ENCODE measurements around the gene TCHP. TPM values are rescaled to one million over a fixed set of nuclear protein-coding genes. Genes with fewer than 3 reads are reported as not detected.
A peak's percentile ranks its signal among the peaks of the same experiment; 100 is the strongest.
"Not testable (repeated sequence)": the region's sequence is repeated elsewhere in the genome, so short reads cannot be mapped to it uniquely, and the experiment has no call there.

The TCHP gene
- total RNA-seq, 1 experiment from 2014 or later: 11.8 TPM

- no peak overlapping the region for H3K27ac ChIP-seq (ENCODE audit: low read length)
- peaks cover 36% of the 10 kb centered on the region for H3K79me2 ChIP-seq (ENCODE audit: low read length)
- peak overlapping the region; percentile 61; the same call in 1 of the 2 replicates for H2AFZ ChIP-seq (ENCODE audit: low read length)
- H3K9me3 ChIP-seq (ENCODE audit: low read length): no peaks in the 10 kb centered on the region
- peak overlapping the region; percentile 64 for H3K4me2 ChIP-seq (ENCODE audit: low read depth, low read length, poor library complexity, severe bottlenecking)
- peak overlapping the region; percentile 61; the same call in 1 of the 2 replicates for H3K4me3 ChIP-seq (ENCODE audit: low read length)
- no peaks in the 10 kb centered on the region for H3K36me3 ChIP-seq (ENCODE audit: insufficient read depth, low read length)
- H4K20me1 ChIP-seq (ENCODE audit: insufficient read depth, low read depth, low read length): no peaks in the 10 kb centered on the region
- H3K9me2 ChIP-seq (replicated peaks; ENCODE audit: insufficient read depth, low read length): no peaks in the 10 kb centered on the region
- no peaks in the 10 kb centered on the region for H3K27me3 ChIP-seq (ENCODE audit: low read length)
- peaks cover 27% of the 10 kb centered on the region for H3K4me1 ChIP-seq (ENCODE audit: low read length)
- no peak for DNase-seq
- H3K9ac ChIP-seq (ENCODE audit: low read length): peak overlapping the region; percentile 53
These were observed 19.1 kb upstream of the TCHP start for GRCh38 chr12:109880938-109881337.

- H3K4me3 ChIP-seq (ENCODE audit: low read length): no peak overlapping the region
- H3K9me2 ChIP-seq (replicated peaks; ENCODE audit: insufficient read depth, low read length): no peaks in the 10 kb centered on the region
- H3K4me2 ChIP-seq (ENCODE audit: low read depth, low read length, poor library complexity, severe bottlenecking): no peak overlapping the region
- peaks cover 23% of the 10 kb centered on the region for H3K4me1 ChIP-seq (ENCODE audit: low read length)
- no peak overlapping the region for H3K27ac ChIP-seq (ENCODE audit: low read length)
- H3K9me3 ChIP-seq (ENCODE audit: low read length): no peaks in the 10 kb centered on the region
- no peak overlapping the region for H3K9ac ChIP-seq (ENCODE audit: low read length)
- peaks cover 32% of the 10 kb centered on the region for H3K79me2 ChIP-seq (ENCODE audit: low read length)
- H2AFZ ChIP-seq (ENCODE audit: low read length): no peak overlapping the region
- no peaks in the 10 kb centered on the region for H3K36me3 ChIP-seq (ENCODE audit: insufficient read depth, low read length)
- no peak for DNase-seq
- H3K27me3 ChIP-seq (ENCODE audit: low read length): no peaks in the 10 kb centered on the region
- no peaks in the 10 kb centered on the region for H4K20me1 ChIP-seq (ENCODE audit: insufficient read depth, low read depth, low read length)
These were observed 18.3 kb upstream of the TCHP start for GRCh38 chr12:109881752-109882151.

GRCh38 chr12:109883461-109883860, 16.6 kb upstream of the TCHP start:
- no peaks in the 10 kb centered on the region for H4K20me1 ChIP-seq (ENCODE audit: insufficient read depth, low read depth, low read length)
- no peak overlapping the region for H3K9ac ChIP-seq (ENCODE audit: low read length)
- peaks cover 15% of the 10 kb centered on the region for H3K79me2 ChIP-seq (ENCODE audit: low read length)
- DNase-seq: no peak
- peaks cover 22% of the 10 kb centered on the region for H3K4me1 ChIP-seq (ENCODE audit: low read length)
- no peak overlapping the region for H3K27ac ChIP-seq (ENCODE audit: low read length)
- no peak overlapping the region for H2AFZ ChIP-seq (ENCODE audit: low read length)
- no peaks in the 10 kb centered on the region for H3K27me3 ChIP-seq (ENCODE audit: low read length)
- H3K4me2 ChIP-seq (ENCODE audit: low read depth, low read length, poor library complexity, severe bottlenecking): no peak overlapping the region
- H3K36me3 ChIP-seq (ENCODE audit: insufficient read depth, low read length): no peaks in the 10 kb centered on the region
- no peak overlapping the region for H3K4me3 ChIP-seq (ENCODE audit: low read length)
- no peaks in the 10 kb centered on the region for H3K9me2 ChIP-seq (replicated peaks; ENCODE audit: insufficient read depth, low read length)
- no peaks in the 10 kb centered on the region for H3K9me3 ChIP-seq (ENCODE audit: low read length)

- H3K9me3 ChIP-seq (ENCODE audit: low read length): no peaks in the 10 kb centered on the region
- no peak overlapping the region for H3K27ac ChIP-seq (ENCODE audit: low read length)
These were observed 14.5 kb upstream of the TCHP start for GRCh38 chr12:109885616-109886015.

GRCh38 chr12:109888179-109889020, 11.7 kb upstream of the TCHP start:
- Histone ChIP-seq H3K79me2 (ENCODE audit: low read length) (no peaks in the 10 kb centered on the region), H3K36me3 (ENCODE audit: insufficient read depth, low read length) (no peaks in the 10 kb centered on the region), H3K9me2 (replicated peaks; ENCODE audit: insufficient read depth, low read length) (no peaks in the 10 kb centered on the region), H3K27me3 (ENCODE audit: low read length) (no peaks in the 10 kb centered on the region), H4K20me1 (ENCODE audit: insufficient read depth, low read depth, low read length) (no peaks in the 10 kb centered on the region), H3K4me2 (ENCODE audit: low read depth, low read length, poor library complexity, severe bottlenecking) (no peak overlapping the region), H3K4me1 (ENCODE audit: low read length) (peaks cover 2% of the 10 kb centered on the region; the same call in 1 of the 2 replicates), H2AFZ (ENCODE audit: low read length) (0 out of 2 replicates have a peak overlapping the region, but pooled peaks have one; percentile 8), H3K4me3 (ENCODE audit: low read length) (no peak overlapping the region), H3K9ac (ENCODE audit: low read length) (no peak overlapping the region), H3K27ac (ENCODE audit: low read length) (no peak overlapping the region), H3K9me3 (ENCODE audit: low read length) (no peaks in the 10 kb centered on the region)
- no peak for DNase-seq

More at GRCh38 chr12:109885616-109886015, 14.5 kb upstream of the TCHP start:
- Histone ChIP-seq H2AFZ (ENCODE audit: low read length) (no peak overlapping the region), H3K36me3 (ENCODE audit: insufficient read depth, low read length) (no peaks in the 10 kb centered on the region), H3K4me2 (ENCODE audit: low read depth, low read length, poor library complexity, severe bottlenecking) (no peak overlapping the region), H3K4me1 (ENCODE audit: low read length) (peaks cover 7% of the 10 kb centered on the region), H3K27me3 (ENCODE audit: low read length) (no peaks in the 10 kb centered on the region), H3K9ac (ENCODE audit: low read length) (no peak overlapping the region), H3K4me3 (ENCODE audit: low read length) (no peak overlapping the region), H3K79me2 (ENCODE audit: low read length) (no peaks in the 10 kb centered on the region), H3K9me2 (replicated peaks; ENCODE audit: insufficient read depth, low read length) (no peaks in the 10 kb centered on the region), H4K20me1 (ENCODE audit: insufficient read depth, low read depth, low read length) (no peaks in the 10 kb centered on the region)
- no peak for DNase-seq

GRCh38 chr12:109890620-109891170, 9.4 kb upstream of the TCHP start:
- no peaks in the 10 kb centered on the region for H4K20me1 ChIP-seq (ENCODE audit: insufficient read depth, low read depth, low read length)
- no peaks in the 10 kb centered on the region for H3K9me2 ChIP-seq (replicated peaks; ENCODE audit: insufficient read depth, low read length)
- no peak overlapping the region for H2AFZ ChIP-seq (ENCODE audit: low read length)
- no peak overlapping the region for H3K4me3 ChIP-seq (ENCODE audit: low read length)
- no peak for DNase-seq
- no peak overlapping the region for H3K27ac ChIP-seq (ENCODE audit: low read length)
- no peak overlapping the region for H3K9ac ChIP-seq (ENCODE audit: low read length)
- H3K9me3 ChIP-seq (ENCODE audit: low read length): no peaks in the 10 kb centered on the region
- no peak overlapping the region for H3K4me2 ChIP-seq (ENCODE audit: low read depth, low read length, poor library complexity, severe bottlenecking)
- no peaks in the 10 kb centered on the region for H3K27me3 ChIP-seq (ENCODE audit: low read length)
- H3K79me2 ChIP-seq (ENCODE audit: low read length): no peaks in the 10 kb centered on the region
- H3K36me3 ChIP-seq (ENCODE audit: insufficient read depth, low read length): no peaks in the 10 kb centered on the region
- H3K4me1 ChIP-seq (ENCODE audit: low read length): peaks cover 3% of the 10 kb centered on the region; the same call in 1 of the 2 replicates

GRCh38 chr12:109891731-109892130, 8.3 kb upstream of the TCHP start:
- H3K9me2 ChIP-seq (replicated peaks; ENCODE audit: insufficient read depth, low read length); H2AFZ ChIP-seq (ENCODE audit: low read length); H3K4me2 ChIP-seq (ENCODE audit: low read depth, low read length, poor library complexity, severe bottlenecking); H3K27ac ChIP-seq (ENCODE audit: low read length); H3K79me2 ChIP-seq (ENCODE audit: low read length); DNase-seq; H4K20me1 ChIP-seq (ENCODE audit: insufficient read depth, low read depth, low read length); H3K9ac ChIP-seq (ENCODE audit: low read length); H3K27me3 ChIP-seq (ENCODE audit: low read length); H3K4me1 ChIP-seq (ENCODE audit: low read length); H3K4me3 ChIP-seq (ENCODE audit: low read length); H3K9me3 ChIP-seq (ENCODE audit: low read length); H3K36me3 ChIP-seq (ENCODE audit: insufficient read depth, low read length): not testable (repeated sequence)

GRCh38 chr12:109892165-109892715, 7.8 kb upstream of the TCHP start:
- Histone ChIP-seq H3K79me2 (ENCODE audit: low read length) (no peaks in the 10 kb centered on the region), H4K20me1 (ENCODE audit: insufficient read depth, low read depth, low read length) (no peaks in the 10 kb centered on the region), H3K4me3 (ENCODE audit: low read length) (no peak overlapping the region), H3K27me3 (ENCODE audit: low read length) (no peaks in the 10 kb centered on the region), H3K9ac (ENCODE audit: low read length) (no peak overlapping the region), H2AFZ (ENCODE audit: low read length) (no peak overlapping the region), H3K9me3 (ENCODE audit: low read length) (no peaks in the 10 kb centered on the region), H3K27ac (ENCODE audit: low read length) (no peak overlapping the region), H3K4me1 (ENCODE audit: low read length) (peaks cover 3% of the 10 kb centered on the region; the same call in 1 of the 2 replicates), H3K4me2 (ENCODE audit: low read depth, low read length, poor library complexity, severe bottlenecking) (no peak overlapping the region), H3K36me3 (ENCODE audit: insufficient read depth, low read length) (no peaks in the 10 kb centered on the region), H3K9me2 (replicated peaks; ENCODE audit: insufficient read depth, low read length) (no peaks in the 10 kb centered on the region)
- no peak for DNase-seq

All from Karpas-422 (cell line).